Activated naive CD8-positive, alpha-beta T cell treated with anti-CD3 and anti-CD28 coated beads for 36 hours (primary cell): ENCODE results near the gene GAPDHS. TPM values are rescaled to one million over a fixed set of nuclear protein-coding genes. Genes with fewer than 3 reads are reported as not detected.
A peak's percentile ranks its signal among the peaks of the same experiment; 100 is the strongest.

Source experiments
- DNase-seq: peaks from one replicate; pipeline ENCODE4 v3.0.0; 2021
- H3K27ac Mint-ChIP-seq: one replicate; pipeline ENCODE4 v1.8.0; 2022; ENCODE audit warnings: mild to moderate bottlenecking, moderate library complexity, mixed read lengths
- H3K27me3 Mint-ChIP-seq: one replicate; pipeline ENCODE4 v1.8.0; 2022; ENCODE audit warnings: mild to moderate bottlenecking, mixed read lengths
- H3K36me3 Mint-ChIP-seq: one replicate; pipeline ENCODE4 v1.8.0; 2021; ENCODE audit warnings: mild to moderate bottlenecking, mixed read lengths
- H3K4me1 Mint-ChIP-seq: one replicate; pipeline ENCODE4 v1.8.0; 2021; ENCODE audit warnings: mixed read lengths
- H3K4me3 Mint-ChIP-seq: one replicate; pipeline ENCODE4 v1.8.0; 2022; ENCODE audit warnings: mild to moderate bottlenecking, moderate library complexity, mixed read lengths
- H3K9me3 Mint-ChIP-seq: one replicate; pipeline ENCODE4 v1.8.0; 2022; ENCODE audit warnings: mixed read lengths
- total RNA-seq, 2 experiments: library from RNA; stranded (reverse); gene quantifications; one replicate each; pipeline ENCODE4 v1.2.3, GENCODE V29; 2021

The GAPDHS gene
- total RNA-seq, 2 experiments from 2014 or later: not detected

DNA sequence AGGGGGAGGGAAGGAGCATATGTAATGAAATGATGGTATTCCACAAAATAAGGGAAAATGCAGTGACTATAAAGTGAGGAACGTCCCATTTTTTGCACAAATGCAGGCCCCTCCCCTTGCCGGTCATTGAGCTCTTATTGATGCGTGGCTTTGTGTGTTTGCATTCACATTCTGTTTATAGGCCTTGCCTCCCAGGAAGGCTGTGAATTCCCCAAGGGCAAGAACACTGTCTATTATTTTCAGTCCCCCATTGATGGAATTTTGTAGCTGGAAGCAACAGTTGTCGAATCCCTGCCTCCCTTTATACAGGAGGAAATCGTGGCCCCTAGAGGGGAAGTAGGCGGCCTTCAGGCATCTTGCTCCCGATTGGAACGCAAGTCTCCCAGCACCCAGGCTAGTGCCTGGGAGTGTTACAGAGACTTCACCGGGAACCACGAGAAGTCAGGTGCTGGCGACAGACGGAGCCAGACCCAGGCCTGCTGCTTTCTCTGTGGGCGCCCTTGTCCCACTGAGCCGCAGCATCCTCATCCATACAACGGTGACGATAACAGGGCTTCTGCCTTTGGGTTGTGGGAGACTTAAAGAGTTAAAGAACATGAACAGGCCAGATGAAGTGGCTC lies 12.0 kb upstream of the GAPDHS start:
- Mint-ChIP-seq H3K9me3 (no peaks in the 10 kb centered on the region), H3K4me1 (no peaks in the 10 kb centered on the region), H3K27ac (no peak overlapping the region), H3K4me3 (no peak overlapping the region), H3K36me3 (no peaks in the 10 kb centered on the region), H3K27me3 (peaks cover 11% of the 10 kb centered on the region)
- no peak for DNase-seq

DNA sequence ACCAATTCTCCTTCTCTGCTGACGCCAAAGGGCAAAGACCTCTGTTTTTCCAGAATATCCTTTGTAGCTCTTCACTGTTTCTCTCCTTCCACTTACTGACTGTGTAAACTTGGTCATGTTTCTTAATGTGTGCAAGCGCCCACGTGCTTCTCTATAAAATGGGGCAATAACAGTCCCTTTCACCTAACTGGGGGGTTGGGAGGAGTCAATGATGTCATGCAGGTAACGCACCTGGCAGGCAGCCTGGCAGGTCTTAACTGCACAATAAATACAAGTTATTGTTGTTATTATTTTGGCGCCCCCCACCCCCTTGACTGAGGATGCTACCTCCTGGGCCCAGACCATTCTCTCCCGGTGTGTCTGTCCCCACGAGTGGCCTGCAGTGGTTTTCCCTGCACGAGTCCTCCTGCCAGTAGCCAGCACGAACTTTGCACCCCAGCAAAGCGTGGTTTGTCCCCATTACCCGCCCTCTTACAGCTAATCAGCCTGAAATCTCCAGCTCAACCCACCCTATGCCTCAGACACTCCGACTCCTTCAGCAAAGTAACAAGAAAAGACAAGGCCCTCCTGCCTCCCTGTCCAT lies 10.4 kb upstream of the GAPDHS start:
- no peaks in the 10 kb centered on the region for H3K9me3 Mint-ChIP-seq

DNA sequence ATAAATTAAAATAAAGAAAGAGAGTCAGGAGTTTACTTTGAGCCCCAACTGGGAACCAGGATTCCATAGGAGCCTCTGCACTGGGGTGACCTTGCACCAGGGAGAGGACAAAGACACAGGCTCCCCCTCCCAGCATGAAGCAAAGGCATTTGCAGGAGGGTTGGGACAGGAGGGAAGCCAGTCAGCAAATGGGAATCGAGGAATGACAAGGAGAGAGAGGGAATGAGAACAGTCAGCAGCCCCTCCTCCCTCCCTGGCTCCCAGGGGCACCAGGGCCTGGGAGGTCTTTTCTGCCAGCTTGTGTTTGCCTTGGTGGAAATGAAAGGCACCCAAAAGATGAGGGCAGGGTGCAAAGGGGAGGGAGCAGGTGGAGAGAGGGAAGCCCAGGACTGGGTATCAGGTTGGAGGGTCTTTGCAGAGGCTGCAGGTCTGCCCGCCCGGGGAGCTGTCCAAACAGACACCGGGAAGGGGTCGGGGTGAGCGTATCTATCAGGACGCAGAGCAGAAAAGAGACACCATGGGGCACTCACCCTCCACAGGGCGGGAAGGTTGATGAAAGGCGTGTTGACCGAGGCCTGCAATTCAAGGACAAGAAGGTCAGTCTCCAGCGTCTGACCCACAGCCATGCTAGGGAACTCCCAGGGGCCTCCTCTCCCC lies 8.9 kb upstream of the GAPDHS start:
- Mint-ChIP-seq H3K9me3 (no peaks in the 10 kb centered on the region), H3K27ac (no peak overlapping the region), H3K4me3 (no peak overlapping the region), H3K4me1 (no peaks in the 10 kb centered on the region), H3K27me3 (peaks cover 30% of the 10 kb centered on the region), H3K36me3 (no peaks in the 10 kb centered on the region)
- no peak for DNase-seq

More for the DNA sequence above, 10.4 kb upstream of the GAPDHS start:
- H3K36me3 Mint-ChIP-seq: no peaks in the 10 kb centered on the region
- no peak overlapping the region for H3K27ac Mint-ChIP-seq
- H3K4me3 Mint-ChIP-seq: no peak overlapping the region
- DNase-seq: no peak
- peaks cover 19% of the 10 kb centered on the region for H3K27me3 Mint-ChIP-seq
- H3K4me1 Mint-ChIP-seq: no peaks in the 10 kb centered on the region

DNA sequence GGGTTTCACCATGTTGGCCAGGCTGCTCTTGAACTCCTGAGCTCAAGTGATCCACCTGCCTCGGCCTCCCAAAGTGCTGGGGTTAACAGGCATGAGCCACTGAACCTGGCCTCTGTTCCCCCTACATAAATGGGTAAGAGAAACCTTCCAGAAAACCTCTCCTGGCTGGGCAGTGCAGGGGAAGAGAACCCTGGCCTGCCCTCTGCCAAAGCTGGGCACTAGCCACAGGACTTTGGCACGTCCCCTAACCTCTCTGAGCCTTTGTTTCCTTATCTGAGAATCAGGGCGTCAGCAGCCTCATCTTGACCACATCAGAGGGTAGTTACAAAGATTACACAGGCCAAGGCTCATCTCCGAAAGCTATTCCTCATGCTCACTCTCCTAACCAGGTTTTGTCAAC lies 7.4 kb upstream of the GAPDHS start:
- no peaks in the 10 kb centered on the region for H3K9me3 Mint-ChIP-seq
- DNase-seq: no peak
- H3K4me3 Mint-ChIP-seq: no peak overlapping the region
- no peak overlapping the region for H3K27ac Mint-ChIP-seq
- no peaks in the 10 kb centered on the region for H3K4me1 Mint-ChIP-seq
- H3K36me3 Mint-ChIP-seq: no peaks in the 10 kb centered on the region
- peaks cover 31% of the 10 kb centered on the region for H3K27me3 Mint-ChIP-seq

DNA sequence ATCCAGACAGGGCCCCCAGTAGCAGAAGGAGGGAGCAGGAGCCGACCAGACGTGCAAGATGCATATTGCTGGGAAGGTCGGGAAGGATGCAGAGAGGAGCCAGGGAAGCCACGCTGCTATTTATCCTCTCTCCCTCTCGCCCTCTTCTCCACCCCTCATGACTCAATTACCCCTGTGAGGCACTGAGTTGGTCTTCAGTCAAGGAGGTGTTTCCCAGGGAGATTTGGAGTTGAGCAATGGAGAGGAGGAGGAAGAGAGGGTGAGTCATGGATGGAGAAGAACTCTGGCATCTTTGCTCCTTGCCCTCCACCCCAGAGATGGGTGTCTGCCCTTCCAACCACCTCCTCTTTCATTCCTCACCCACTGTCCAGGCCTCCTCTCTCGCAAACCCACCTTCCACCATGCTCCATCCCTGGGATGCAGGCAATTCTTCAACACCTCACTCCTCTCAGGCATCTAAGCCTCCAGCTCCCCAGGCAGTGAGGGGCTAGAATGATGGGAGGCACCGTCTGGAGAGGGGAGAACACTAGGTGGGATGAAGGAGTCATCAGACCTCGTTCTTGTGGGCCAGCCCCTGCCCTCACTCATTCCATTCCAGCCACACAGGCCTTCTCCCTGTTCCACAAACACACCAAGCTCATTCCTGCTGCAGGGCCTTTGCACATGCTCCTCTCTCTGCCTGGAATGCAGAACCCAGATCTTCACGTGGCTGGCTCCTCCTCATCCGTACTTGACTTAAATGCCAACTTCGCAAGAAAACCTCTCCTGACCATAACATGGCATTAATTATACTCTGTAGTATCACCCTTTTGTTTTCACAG lies 4.8 kb upstream of the GAPDHS start, which contains the start of gene SBSN:
Gene SBSN, minus strand, starts transcription at position 94 of the 821 bp plus-strand sequence. Its CDS starts 30 bp downstream, at position 64.
- no peak within 1 kb of the TSS for H3K4me3 Mint-ChIP-seq
- H3K4me1 Mint-ChIP-seq: peaks cover 1% of the 10 kb centered on the region
- H3K27ac Mint-ChIP-seq: no peak within 1 kb of the TSS
- no peaks in the 10 kb centered on the region for H3K9me3 Mint-ChIP-seq
- H3K27me3 Mint-ChIP-seq: peaks cover 36% of the 10 kb centered on the region
- no peak for DNase-seq
- no peaks in the 10 kb centered on the region for H3K36me3 Mint-ChIP-seq

DNA sequence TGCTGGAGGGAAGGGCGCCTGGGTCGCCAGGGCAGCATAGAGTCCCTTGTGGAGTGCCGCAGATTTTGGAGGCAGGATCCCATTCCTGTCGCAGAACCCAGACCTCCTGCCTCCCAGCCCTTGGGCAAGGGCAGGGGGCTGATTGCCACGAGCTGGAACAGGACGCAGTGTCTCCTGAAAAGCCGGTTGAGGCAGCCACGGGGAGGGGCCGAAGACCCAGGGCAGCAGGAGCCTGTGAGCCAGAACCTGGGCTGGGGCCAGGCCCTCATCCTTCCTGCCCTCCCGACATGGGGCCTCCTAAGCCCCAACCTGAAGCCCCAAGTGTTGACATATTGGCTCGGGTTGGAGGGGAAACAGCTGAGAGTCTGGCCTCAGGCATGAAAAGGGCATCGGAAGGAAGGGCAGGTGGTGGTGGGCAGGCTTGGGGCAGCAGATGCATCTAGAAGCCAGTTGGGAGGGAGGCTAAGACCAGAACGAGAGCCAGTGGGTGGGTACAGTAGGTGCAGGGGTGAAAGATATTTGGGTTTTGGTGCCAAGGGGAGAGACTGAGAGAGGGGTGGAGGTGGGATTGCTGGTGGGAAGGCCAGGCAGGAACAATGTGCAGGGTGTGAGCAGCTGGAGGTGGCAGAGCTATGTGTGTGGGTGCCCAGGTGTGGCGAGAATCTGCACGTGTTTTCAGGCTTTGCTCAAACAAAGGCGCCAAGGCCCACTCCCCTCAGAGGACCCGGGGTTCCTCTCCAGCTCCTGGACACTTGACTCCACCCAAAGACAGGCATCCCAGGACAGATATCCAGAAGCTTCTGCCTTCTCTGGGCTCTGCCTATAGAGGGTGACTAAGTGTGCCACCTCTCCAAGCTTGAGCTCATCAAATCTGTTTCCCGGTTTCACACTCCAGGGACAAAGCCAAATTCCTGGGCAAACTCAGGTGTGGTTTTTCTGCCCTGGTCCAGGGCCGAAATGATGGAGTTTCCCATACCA lies 3.7 kb upstream of the GAPDHS start:
- Mint-ChIP-seq H3K4me1 (peaks cover 6% of the 10 kb centered on the region), H3K4me3 (no peak overlapping the region), H3K36me3 (no peaks in the 10 kb centered on the region), H3K9me3 (no peaks in the 10 kb centered on the region), H3K27me3 (peaks cover 33% of the 10 kb centered on the region), H3K27ac (no peak overlapping the region)
- DNase-seq: no peak

DNA sequence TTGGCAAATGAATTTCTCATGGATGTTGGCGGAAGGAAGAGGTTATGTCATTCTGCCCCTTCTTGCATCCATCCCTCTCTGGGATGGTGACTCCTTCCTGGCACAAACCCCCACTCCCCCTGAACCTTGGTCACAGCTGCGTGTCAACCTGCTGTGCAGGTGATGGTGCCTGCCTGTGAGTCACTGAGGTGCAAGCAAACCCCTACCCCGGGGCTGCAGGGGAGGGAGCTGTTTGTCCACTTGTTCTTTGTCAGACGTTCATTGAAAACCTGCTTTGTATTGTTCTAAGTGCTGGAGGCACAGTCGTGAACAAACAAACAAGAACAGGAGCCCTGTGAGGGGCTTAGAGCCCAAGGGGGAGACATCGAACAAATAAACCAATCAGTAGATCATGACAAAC lies 2.0 kb upstream of the GAPDHS start:
- H3K4me3 Mint-ChIP-seq: no peak overlapping the region
- H3K27me3 Mint-ChIP-seq: peaks cover 36% of the 10 kb centered on the region
- no peaks in the 10 kb centered on the region for H3K9me3 Mint-ChIP-seq
- DNase-seq: no peak
- no peaks in the 10 kb centered on the region for H3K36me3 Mint-ChIP-seq
- peaks cover 6% of the 10 kb centered on the region for H3K4me1 Mint-ChIP-seq
- H3K27ac Mint-ChIP-seq: no peak overlapping the region

DNA sequence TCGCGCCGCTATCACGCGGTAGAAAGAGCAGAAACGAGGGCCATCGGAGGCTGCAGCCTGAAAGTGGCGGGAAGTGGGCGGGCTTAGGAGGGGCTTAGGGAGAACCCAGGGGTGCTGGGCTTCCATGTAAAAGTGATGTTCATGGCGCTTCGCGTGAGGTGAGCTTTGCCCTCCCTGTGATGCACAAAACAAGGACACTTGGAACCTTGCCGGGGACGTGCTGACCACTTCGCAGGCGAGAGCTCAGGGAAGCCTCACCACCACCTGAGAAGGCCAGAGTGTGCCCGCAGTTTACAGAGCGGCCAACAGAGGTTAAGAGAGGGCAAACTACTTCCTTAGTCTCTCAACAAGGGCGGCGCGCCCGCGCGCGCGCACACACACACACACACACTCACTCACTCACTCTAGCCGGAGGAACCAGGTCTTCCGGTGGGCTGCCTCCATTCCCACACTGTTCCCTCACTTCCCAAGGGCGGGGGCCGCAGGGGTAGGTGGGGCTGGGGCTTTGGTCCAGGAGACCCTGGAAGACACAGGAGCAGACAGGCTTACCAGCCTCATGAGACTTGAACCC lies 651 bp downstream of the GAPDHS start:
- H3K4me3 Mint-ChIP-seq: peak overlapping the region; percentile 35
- H3K4me1 Mint-ChIP-seq: peaks cover 6% of the 10 kb centered on the region
- H3K27me3 Mint-ChIP-seq: peaks cover 18% of the 10 kb centered on the region
- H3K9me3 Mint-ChIP-seq: no peaks in the 10 kb centered on the region
- no peaks in the 10 kb centered on the region for H3K36me3 Mint-ChIP-seq
- peak overlapping the region; percentile 63 for H3K27ac Mint-ChIP-seq
- DNase-seq: peak; percentile 52

DNA sequence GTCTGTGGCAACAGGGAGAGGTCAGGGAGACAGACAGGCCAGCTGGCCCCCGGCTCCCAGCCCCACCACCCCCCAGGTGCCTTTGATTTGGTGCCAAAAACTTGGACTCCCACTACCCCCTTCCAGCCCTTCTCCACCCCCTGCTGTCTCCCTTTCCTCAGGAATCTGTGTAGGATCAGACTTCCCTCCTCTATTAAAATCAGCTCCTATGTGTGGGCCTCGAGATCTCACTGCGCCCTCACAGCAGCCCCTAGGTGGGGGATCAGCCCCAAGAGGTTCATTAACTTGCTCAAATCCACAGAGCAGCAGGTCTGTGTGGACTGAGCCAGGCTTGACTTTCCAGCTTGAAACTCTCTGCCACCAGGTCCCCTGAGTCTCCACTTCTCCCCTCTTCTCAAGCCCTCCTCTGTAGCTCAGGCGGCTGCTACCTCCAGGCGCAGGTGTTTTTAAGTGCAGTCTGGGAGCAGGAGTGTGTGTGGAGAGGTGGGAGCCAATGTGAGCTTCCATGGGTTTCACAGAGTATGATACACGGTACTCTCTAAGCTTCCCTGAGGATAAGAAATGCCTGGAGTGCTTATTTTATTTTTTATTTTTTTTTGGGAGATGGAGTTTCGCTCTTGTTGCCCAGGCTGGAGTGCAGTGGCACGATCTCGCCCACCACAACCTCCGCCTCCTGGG lies 1.7 kb downstream of the GAPDHS start:
- DNase-seq: no peak
- Mint-ChIP-seq H3K27ac (no peak overlapping the region), H3K36me3 (no peaks in the 10 kb centered on the region), H3K27me3 (peaks cover 12% of the 10 kb centered on the region), H3K4me3 (no peak overlapping the region), H3K4me1 (peaks cover 7% of the 10 kb centered on the region), H3K9me3 (no peaks in the 10 kb centered on the region)

DNA sequence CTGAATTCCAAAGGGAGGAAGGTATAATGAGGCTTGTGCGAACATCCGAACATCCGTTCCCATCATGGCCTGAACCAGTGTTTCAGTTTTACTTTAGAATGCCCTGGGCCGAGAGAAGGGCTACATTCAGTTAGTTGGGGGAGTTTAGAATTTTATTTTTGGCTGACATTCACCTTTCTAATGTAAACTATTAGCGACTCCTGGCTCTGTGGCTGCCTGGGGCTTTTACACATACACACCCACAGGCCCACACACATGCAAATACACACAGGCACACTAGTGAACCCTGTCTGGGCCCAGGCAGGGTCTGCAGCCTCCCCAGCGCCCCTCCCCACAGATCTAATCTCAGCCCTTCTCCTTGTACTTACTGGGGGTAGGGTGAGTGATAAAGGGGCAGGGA lies 6.1 kb downstream of the GAPDHS start:
- Mint-ChIP-seq H3K9me3 (no peaks in the 10 kb centered on the region), H3K4me3 (no peak overlapping the region), H3K27me3 (peaks cover 3% of the 10 kb centered on the region), H3K4me1 (peaks cover 6% of the 10 kb centered on the region), H3K36me3 (peaks cover 5% of the 10 kb centered on the region), H3K27ac (no peak overlapping the region)
- no peak for DNase-seq

DNA sequence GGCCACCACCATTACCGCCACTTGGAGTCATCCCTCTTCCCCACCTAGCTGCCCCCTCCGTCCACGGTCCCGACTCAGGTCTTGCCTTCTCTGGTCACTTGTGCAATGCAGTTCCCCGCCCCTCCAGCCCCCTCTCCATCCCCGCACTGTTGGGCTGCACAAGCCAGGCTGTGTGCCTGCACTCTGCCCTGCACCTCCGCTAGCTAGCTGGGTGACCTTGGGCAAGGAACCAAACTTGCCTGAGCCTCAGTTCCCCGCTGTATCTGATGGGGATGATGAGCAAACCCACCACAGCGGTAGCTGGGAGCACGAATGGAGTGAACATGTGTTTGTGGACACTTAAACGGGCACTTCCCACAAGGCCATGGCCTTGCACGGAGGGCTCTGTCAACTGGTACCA lies 6.6 kb downstream of the GAPDHS start:
- H3K9me3 Mint-ChIP-seq: no peaks in the 10 kb centered on the region
- no peak for DNase-seq
- peaks cover 10% of the 10 kb centered on the region for H3K36me3 Mint-ChIP-seq
- peaks cover 1% of the 10 kb centered on the region for H3K27me3 Mint-ChIP-seq
- H3K27ac Mint-ChIP-seq: no peak overlapping the region
- no peak overlapping the region for H3K4me3 Mint-ChIP-seq
- H3K4me1 Mint-ChIP-seq: peaks cover 11% of the 10 kb centered on the region

DNA sequence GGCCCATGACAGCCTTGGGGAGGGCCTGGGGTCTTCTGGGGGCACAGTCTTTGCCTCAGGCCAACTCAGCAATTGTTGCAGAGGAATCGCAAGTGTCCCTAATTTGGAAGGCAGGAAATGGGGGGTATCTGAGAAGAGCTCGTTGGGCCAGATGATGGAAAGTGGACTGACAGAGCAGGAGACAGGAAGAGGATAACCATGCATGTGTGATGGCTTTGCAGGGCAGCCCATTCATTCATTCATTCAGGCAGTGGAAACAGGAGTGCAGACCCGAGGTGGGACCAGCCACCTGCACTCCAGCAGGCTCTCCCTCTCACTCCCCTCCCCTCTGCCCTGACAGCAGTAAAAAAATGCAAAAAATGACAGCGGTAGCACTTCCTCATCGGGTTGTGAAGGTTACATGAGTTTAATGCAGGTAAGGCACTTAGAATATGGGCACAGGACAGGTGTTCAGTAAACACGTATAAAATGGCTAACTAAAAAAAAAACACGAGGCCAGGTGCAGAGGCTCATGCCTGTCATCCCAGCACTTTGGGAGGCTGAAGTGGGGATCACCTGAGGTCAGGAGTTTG lies 7.2 kb downstream of the GAPDHS start:
- Mint-ChIP-seq H3K36me3 (peaks cover 12% of the 10 kb centered on the region), H3K4me3 (no peak overlapping the region), H3K27me3 (no peaks in the 10 kb centered on the region), H3K4me1 (peaks cover 11% of the 10 kb centered on the region), H3K9me3 (no peaks in the 10 kb centered on the region), H3K27ac (no peak overlapping the region)
- no peak for DNase-seq

DNA sequence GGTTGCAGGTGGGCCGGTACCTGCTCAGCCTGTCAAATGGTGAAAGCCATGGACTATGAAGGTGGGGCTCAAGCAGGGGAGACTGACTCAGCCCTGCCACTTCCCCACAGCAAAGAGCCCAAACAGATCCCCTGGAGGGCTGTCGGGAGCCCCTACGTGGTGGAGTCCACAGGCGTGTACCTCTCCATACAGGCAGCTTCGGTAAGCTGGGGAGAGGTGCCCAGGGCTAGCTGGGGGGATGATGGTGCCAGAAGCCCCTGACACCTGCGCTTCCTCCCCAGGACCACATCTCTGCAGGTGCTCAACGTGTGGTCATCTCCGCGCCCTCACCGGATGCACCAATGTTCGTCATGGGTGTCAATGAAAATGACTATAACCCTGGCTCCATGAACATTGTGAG lies 9.0 kb downstream of the GAPDHS start:
- H3K9me3 Mint-ChIP-seq: no peaks in the 10 kb centered on the region
- H3K36me3 Mint-ChIP-seq: peaks cover 21% of the 10 kb centered on the region
- H3K27ac Mint-ChIP-seq: no peak overlapping the region
- peaks cover 22% of the 10 kb centered on the region for H3K4me1 Mint-ChIP-seq
- H3K27me3 Mint-ChIP-seq: no peaks in the 10 kb centered on the region
- no peak for DNase-seq
- H3K4me3 Mint-ChIP-seq: no peak overlapping the region
